ENCODE data around the gene PYGO2.
A peak's percentile ranks its signal among the peaks of the same experiment; 100 is the strongest.

Gene PYGO2, protein sequence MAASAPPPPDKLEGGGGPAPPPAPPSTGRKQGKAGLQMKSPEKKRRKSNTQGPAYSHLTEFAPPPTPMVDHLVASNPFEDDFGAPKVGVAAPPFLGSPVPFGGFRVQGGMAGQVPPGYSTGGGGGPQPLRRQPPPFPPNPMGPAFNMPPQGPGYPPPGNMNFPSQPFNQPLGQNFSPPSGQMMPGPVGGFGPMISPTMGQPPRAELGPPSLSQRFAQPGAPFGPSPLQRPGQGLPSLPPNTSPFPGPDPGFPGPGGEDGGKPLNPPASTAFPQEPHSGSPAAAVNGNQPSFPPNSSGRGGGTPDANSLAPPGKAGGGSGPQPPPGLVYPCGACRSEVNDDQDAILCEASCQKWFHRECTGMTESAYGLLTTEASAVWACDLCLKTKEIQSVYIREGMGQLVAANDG

DNA sequence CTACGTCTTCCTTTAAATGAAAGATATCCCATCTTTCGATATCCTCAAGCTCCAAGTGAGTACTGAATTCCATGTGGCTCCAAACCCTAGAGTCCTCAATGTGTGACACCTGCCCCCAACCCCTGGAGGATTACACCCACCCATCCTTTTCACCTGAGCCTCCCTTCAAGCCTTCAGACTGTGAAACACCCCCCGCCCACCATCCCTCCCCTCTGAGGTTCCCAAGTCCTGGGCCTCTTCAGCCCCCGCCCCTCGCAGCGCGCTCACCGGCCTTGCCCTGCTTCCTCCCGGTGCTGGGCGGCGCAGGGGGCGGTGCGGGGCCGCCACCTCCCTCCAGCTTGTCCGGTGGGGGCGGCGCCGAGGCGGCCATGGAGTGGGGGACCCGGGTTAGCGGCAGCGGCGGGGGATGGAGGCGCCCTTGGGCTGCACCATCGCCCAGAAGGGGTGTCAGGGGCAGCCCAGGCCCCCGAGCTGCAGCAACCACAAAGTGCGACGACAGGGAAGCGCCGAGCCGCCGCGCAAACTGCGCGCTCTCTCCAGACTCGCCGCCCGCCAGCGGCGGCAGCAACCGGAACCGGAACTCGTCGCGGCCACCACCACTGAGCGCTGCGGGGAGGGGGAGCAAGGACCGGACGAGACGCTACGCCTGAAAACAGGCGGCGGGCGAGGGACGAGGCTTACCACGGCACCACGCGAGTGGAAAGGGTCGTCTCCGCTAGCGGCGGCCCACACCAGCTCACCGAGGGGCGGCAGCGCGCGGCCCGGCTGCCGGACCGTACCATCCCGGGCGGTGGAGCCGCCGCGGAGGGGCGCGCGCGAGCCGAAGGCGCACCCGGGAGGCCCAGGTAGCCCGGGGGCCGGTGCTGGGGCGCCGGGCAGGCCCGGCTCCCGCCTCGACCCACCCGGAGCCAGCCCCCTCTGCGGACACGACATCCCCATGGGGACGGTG lies at the start of gene PYGO2:
TSS of gene PYGO2 (minus strand) at position 576 of the 949 bp plus-strand sequence. CDS start at position 370, 206 bp downstream.
- no peak for DNase-seq (ENCODE audit: low read depth)

GRCh38 chr1:155011004-155011416 lies 49.4 kb upstream of the PYGO2 start:
- DNase-seq (ENCODE audit: low read depth): no peak

GRCh38 chr1:155010211-155010918 lies 48.8 kb upstream of the PYGO2 start:
- no peak for DNase-seq (ENCODE audit: low read depth)

- no peak for DNase-seq (ENCODE audit: low read depth)
These were observed 48.2 kb upstream of the PYGO2 start for GRCh38 chr1:155009742-155010141.

DNA sequence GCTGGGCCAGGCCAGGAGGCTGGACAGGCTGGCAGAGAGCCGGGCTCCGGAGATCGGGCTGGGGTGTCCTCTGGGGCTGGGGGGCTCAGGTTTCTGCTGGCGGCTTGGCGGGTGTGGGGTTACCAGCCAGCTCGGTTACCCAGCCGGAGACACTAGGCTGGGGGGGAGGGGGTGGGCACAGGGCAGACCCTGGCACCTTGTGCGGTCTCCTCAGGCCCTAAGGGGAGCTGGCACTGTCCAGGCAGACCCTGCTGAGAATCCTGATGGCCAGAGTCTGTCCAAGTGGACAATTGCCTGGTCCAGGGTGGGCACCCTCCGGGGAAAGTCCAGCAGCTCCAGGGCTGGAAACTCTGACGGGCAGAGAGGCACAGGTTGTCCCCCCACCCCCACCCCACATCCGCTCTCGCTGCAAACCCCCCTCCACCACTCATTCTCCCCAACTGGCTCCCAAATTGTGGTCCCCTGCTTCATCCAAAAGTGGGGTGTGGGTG lies 47.7 kb upstream of the PYGO2 start:
- DNase-seq (ENCODE audit: low read depth): no peak

GRCh38 chr1:155008015-155008941 lies 46.7 kb upstream of the PYGO2 start:
- no peak for DNase-seq (ENCODE audit: low read depth)

DNA sequence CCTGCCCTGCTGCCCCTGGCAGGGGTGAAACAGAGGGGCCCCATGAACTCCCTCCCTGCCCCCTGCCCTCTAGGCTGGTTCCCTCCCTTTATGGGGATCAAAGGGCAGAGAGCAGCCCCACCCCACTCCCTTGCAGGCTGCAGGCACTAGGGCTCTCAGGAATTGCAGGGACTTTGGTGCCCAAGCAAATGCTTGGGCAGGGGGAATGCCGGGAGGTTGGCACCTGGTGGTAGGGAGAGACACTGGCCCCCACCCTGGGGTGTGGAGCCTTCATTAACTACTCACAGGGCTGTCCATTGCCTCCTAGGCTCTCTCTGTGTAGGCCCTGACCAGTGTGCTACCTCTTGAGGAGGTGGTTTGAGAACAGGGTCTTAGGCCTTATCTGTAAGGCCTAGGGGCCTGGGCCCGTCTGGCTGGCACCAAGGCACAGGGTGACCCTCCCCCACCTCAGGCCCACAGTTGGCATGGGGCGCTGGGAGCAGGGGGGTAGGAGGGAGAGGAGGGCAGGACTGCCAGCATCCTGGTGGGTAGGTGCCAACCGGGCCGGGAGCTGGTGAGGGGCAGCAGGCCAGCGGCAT lies 45.8 kb upstream of the PYGO2 start:
- DNase-seq (ENCODE audit: low read depth): no peak

GRCh38 chr1:155006601-155007101 lies 45.1 kb upstream of the PYGO2 start:
- no peak for DNase-seq (ENCODE audit: low read depth)

DNA sequence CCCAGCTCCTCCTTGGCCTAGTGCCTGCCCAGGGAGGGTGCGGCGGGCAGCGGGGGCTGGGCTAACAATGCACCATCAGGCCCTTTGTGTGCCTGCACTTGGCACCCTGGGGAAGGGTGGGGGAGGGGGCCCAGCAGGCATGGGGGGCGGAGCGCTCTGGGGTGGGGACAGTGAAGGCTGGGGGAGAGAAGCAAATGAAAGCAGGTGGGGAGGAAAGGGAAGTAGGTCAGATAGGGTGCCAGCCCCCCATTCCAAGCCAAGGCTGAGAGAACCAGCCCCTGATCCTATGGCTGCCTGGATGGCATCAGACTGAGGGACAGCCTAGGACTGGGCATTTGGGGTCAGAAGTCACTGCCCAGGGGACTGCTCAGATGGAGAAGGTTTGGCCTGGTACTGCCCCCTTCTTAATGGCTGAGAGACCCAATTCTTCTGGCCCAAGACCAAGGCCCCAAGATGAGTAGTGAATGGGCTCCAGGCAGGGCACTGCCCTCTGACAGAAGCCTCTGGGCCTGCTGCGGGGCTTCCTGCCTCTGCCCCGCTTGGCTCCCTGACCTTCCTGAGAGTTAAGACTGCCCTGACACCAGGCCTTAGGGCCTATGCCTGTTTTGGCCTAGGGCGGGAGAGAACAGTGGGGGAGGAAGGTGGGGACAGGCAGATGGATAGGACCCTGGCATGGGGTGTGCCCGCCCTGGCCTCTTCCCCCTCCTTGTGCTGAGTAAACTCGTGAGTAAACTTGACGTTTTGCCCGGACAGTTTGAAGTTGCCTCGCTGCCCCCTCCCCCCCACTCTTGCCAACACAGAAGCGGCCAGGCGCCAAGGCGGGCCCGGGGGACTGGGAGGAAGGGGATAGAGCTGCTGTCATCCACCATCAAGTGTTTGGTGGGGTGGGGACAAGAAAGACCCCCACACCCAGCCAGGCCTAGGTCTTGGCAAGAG lies 43.8 kb upstream of the PYGO2 start:
- DNase-seq (ENCODE audit: low read depth): no peak

GRCh38 chr1:155004352-155005075 lies 42.9 kb upstream of the PYGO2 start:
- DNase-seq (ENCODE audit: low read depth): no peak

GRCh38 chr1:155003766-155004351 lies 42.3 kb upstream of the PYGO2 start:
- no peak for DNase-seq (ENCODE audit: low read depth)

GRCh38 chr1:155003227-155003765 lies 41.7 kb upstream of the PYGO2 start:
- DNase-seq (ENCODE audit: low read depth): no peak

GRCh38 chr1:155002464-155003226 lies 41.1 kb upstream of the PYGO2 start, which contains the start of gene ZBTB7B:
ZBTB7B (plus strand) TSS chr1:155002802; CDS start chr1:155014661, 11,859 bp downstream.
- no peak for DNase-seq (ENCODE audit: low read depth)

- peak; percentile 97 for DNase-seq (ENCODE audit: low read depth)
These were observed 40.3 kb upstream of the PYGO2 start for GRCh38 chr1:155001675-155002463.

DNA sequence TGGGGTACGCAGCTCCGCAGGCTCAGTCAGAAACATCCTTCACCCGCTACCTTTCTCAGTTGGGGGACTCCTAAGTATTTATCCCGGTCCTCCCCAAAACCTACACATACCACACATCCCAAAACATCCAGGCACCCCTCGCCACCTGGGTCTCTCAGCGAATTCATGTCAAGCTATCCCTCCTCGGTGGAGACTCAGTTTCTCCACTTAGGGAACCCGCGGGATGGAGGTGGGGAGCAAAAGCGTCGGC lies 39.8 kb upstream of the PYGO2 start:
- no peak for DNase-seq (ENCODE audit: low read depth)

DNA sequence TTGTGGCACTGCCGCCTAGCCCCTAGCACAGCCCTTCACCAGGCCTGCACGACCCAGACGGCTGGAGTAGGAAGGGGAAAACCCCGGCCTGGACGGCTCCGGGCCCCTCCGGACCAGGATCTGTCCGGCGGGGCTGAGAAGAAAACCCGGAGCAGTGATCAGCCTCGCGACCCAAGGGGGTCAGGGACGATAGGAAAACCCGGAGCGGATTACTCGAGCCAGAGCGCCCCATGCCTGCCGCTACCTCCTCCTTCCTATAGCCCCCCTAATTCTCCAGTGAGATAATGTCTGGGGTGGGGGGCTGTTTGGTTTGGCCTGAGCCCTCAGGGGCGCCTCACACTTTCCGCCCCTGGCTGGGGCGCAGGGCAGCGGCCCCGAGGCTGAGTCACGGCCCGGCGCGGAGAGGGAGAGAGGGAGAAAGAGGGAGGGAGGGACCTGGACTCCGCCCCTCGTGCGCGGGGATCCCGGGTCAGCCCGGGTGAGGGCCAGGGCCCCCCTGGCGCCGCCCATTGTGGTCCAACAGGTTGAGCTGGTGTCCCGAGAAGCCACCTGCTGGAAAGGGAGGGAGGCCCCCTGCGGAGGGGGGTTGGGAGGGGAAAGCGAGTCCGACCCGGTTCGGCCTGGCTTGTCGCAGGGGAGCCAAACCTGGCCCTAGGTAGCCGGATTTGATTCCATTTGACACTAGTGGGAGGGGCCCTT lies 39.3 kb upstream of the PYGO2 start:
- no peak for DNase-seq (ENCODE audit: low read depth)

Measured in non-pigmented ciliary epithelial cell (primary cell).